ENCODE results near the gene GMDS.

DNA sequence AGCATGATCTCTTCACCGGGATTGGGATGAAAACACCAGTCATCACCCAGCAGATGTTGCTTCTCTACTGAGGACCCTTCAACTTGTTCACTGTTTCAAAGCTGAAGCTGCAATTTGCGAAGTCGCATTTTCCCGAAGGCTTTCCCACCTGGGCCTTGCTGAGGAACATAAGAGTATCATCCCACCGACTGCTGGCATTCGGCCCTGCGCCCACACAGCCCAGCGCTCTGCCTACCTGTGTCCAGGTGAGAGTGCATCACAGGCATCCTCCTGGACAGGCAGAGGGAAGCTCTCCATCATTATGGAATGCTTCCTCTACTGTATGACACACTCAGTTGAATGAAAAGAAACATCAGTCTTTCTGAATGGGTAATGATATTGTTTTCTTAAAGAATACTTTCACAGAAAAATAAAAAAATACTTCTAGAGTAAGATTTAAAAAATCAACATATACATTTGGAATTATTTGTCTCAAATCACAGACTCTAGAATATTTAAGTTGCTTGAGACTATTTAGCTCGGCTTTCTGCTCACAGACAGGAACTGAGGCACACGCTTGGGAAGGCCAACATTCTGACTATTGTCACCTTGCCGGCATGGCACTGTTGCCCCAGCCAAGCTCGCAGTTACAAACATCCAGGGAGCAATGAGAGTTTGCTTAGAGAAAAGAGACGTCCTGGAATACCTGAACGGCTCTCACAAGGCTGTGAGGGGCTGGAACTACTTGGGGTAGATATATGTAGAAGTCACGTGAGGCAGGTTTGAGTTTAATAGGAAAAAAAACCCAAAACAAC, 587.0 kb downstream of the GMDS start:
- TF ChIP-seq EZH2phosphoT487 (IDR thresholded peaks at IDR 0.05; ENCODE audit: insufficient read depth, low read depth), result no peak
- no peak for TF ChIP-seq EZH2 (IDR thresholded peaks at IDR 0.05; ENCODE audit: insufficient read depth, poor library complexity, severe bottlenecking)
